ENCODE measurements around the gene FOXD4.
"Not testable (repeated sequence)": the region's sequence is repeated elsewhere in the genome, so short reads cannot be mapped to it uniquely, and the experiment has no call there.

DNA sequence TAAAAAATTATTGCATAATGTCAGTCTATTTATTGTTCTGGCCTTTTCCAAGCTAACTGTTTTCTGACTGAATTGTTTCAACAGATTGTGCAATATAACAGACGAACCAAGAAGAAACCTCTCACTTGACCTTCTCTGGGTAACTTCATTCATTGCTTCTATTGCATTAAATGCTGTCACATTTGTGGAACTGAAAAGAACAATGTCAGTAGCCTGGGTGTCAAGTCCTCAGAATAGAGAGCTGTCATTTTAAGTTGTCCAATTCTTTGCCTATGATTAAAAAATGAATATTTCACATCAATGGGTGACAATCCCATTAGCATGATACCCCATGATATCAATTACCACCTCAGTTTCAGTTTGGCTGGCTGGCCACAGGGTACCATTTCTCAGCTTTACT lies 41.7 kb upstream of the FOXD4 start:
- TF ChIP-seq, protein P1, sequence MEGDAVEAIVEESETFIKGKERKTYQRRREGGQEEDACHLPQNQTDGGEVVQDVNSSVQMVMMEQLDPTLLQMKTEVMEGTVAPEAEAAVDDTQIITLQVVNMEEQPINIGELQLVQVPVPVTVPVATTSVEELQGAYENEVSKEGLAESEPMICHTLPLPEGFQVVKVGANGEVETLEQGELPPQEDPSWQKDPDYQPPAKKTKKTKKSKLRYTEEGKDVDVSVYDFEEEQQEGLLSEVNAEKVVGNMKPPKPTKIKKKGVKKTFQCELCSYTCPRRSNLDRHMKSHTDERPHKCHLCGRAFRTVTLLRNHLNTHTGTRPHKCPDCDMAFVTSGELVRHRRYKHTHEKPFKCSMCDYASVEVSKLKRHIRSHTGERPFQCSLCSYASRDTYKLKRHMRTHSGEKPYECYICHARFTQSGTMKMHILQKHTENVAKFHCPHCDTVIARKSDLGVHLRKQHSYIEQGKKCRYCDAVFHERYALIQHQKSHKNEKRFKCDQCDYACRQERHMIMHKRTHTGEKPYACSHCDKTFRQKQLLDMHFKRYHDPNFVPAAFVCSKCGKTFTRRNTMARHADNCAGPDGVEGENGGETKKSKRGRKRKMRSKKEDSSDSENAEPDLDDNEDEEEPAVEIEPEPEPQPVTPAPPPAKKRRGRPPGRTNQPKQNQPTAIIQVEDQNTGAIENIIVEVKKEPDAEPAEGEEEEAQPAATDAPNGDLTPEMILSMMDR (IDR thresholded peaks at IDR 0.05) = not testable (repeated sequence)
- not testable (repeated sequence) for TF ChIP-seq POLR2A (IDR thresholded peaks at IDR 0.05)
